GM23248 (cell line): ENCODE data around the gene SULT1C4.

Experiments
- EZH2 ChIP-seq: fragments of 200-600 bp; sonication (generic); IDR thresholded peaks from 2 replicates; pipeline ENCODE4 v1.6.1; 2018; ENCODE audit warnings: antibody characterized with exemption, mild to moderate bottlenecking; ENCODE audit not compliant: insufficient read depth, poor library complexity, severe bottlenecking
- EZH2phosphoT487 ChIP-seq: fragments of 200-600 bp; sonication (generic); IDR thresholded peaks from 2 replicates; pipeline ENCODE4 v1.6.1; 2018; ENCODE audit warnings: antibody characterized with exemption, moderate library complexity, mild to moderate bottlenecking, low read depth; ENCODE audit not compliant: insufficient read depth

- TF ChIP-seq EZH2phosphoT487 (no peak), EZH2 (no peak)
Observed at GRCh38 chr2:108392029-108392428, 14.3 kb downstream of the SULT1C4 start.
